Astrocyte of the cerebellum (primary cell): ENCODE results near the gene CSTPP1.

Experiments used
- DNase-seq: peaks from one replicate; pipeline ENCODE4 v3.0.0-alpha.2; 2011; ENCODE audit warnings: low read depth
- H3K4me3 ChIP-seq: 2 replicates; pipeline ENCODE4 v1.5.1; 2011; ENCODE audit warnings: mild to moderate bottlenecking, low read depth, low read length, moderate library complexity
- in situ Hi-C: cut with HindIII; loops from 2 replicates; pipeline ENCODE4 v1.10.0; 2017; ENCODE audit warnings: low sequenced_read_pairs
- TF ChIP-seq, protein P1 (sequence below): IDR thresholded peaks from 2 replicates; pipeline ENCODE4 v1.5.1; 2012; ENCODE audit warnings: low read length, low read depth, moderate library complexity, mild to moderate bottlenecking; ENCODE audit errors: missing control alignments

Gene CSTPP1

DNA sequence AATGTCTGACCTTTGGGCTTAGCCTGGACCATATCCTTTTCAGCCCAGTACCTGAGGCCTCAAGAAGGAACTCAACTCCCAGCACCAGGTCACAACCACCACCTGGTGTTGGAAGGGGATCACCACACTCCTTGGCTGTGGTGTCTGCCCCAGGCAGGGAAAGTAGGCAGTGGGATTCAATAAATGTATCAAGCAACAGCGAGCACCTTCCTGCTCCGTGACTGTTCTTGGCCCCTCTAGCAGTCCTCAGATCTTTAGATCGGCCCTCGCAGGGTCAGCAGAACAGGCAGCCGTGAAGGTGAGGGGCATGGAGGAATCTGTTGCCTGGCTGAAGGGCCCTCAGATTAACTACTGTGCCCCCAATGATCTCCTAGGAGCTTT, 224.2 kb downstream of the CSTPP1 start:
- in situ Hi-C loops: no loop called here
- DNase-seq: no peak
- TF ChIP-seq, protein P1, sequence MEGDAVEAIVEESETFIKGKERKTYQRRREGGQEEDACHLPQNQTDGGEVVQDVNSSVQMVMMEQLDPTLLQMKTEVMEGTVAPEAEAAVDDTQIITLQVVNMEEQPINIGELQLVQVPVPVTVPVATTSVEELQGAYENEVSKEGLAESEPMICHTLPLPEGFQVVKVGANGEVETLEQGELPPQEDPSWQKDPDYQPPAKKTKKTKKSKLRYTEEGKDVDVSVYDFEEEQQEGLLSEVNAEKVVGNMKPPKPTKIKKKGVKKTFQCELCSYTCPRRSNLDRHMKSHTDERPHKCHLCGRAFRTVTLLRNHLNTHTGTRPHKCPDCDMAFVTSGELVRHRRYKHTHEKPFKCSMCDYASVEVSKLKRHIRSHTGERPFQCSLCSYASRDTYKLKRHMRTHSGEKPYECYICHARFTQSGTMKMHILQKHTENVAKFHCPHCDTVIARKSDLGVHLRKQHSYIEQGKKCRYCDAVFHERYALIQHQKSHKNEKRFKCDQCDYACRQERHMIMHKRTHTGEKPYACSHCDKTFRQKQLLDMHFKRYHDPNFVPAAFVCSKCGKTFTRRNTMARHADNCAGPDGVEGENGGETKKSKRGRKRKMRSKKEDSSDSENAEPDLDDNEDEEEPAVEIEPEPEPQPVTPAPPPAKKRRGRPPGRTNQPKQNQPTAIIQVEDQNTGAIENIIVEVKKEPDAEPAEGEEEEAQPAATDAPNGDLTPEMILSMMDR: no peak
- no peak overlapping the region for H3K4me3 ChIP-seq

DNA sequence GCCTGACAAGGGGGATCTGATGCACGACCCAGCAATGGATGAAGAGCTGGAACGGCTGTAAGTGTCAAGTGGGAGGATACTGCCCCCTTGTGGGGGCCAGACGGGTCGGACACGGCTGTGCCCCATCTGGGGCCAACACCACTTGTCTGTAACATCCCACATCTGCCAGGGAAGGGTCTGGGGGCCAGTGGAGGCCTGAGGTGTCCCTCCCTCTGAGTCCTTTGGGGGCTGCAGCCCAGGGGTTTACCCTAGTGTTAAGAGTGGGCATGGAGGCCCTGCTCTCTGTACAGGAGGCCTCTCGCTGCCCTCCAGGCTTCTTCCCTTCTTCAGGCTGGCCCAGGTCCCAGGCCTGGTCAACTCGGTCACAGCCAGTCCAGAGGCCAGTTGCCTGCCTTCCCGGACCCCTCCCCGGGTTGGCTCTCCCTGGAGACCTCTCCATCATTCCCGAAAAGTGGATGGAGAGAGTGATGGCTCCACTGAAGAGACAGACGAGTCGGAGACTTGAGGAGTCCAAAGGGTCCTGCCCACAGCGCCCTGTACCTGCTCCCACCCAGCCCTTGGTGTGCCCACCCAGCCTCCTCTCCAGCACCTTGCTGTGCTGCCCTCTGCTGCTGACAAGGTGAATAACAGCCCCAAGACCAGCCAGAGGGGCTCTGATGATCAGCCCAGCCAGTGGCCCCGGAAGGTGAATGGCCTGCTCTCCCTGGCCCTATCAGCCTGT, 224.7 kb downstream of the CSTPP1 start:
- TF ChIP-seq, protein P1: peak; percentile 84
- peak; percentile 43 for DNase-seq
- H3K4me3 ChIP-seq: no peak overlapping the region
- in situ Hi-C loops: no loop called here

DNA sequence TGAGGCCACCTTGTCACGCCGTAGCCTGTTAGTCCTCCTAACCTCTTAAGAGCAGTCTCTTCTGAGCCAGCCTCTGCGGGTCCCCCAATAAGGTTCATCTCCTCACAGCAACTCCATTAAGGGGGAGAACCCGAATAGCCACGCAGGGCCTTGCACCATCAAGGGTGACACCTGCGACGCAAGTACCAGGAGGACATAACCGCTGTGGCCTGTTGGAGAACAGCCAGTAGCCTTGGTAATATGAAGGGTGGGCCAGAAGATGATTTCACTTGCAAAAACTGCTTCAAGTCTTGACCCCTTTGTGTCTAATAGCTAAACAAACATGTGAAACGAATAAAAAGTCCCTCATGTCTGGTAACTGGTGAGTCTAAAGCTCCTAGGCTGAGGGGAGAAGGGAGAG, 225.3 kb downstream of the CSTPP1 start:
- DNase-seq: no peak
- TF ChIP-seq, protein P1: no peak
- no peak overlapping the region for H3K4me3 ChIP-seq
- in situ Hi-C loops: no loop called here

DNA sequence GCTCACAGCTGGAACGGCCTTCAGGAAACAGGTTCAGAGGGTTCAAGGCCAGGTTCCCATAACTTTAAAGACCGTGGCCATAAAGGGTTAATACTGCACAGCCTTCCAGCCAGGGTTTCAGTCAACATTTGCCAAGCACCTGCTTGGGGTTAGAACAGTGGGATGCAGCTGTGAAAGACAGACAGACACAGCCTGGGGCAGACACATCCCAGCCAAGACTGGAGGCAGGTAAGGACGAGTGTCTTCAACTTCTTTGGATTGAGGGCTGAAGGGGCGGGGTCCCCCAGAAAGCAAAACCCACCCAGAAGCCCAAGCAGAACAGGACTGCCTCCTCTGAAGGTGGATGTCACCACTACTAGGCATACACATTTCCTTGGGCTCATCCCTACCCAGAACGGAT, 225.9 kb downstream of the CSTPP1 start:
- H3K4me3 ChIP-seq: no peak overlapping the region
- in situ Hi-C loops: no loop called here
- TF ChIP-seq, protein P1: no peak
- DNase-seq: no peak

DNA sequence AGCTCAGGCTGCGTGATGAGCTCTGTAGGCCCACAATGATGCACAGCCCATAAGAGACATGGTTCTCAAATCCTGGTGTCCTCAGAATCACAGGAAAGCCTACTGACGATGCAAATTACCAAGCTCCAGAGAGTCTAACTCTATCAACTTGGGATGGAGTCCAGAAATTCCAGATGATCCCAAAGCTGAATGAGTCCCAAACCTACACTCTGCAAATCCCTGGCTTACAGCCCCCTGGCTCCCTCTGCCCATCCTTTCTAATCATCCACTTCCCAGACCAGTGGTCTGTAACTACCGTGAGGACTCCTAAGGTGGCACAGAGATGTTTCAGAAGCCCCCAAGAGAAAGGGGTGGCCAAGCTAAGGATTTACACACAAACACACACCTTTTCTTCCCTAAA, 226.6 kb downstream of the CSTPP1 start:
- in situ Hi-C loops: no loop called here
- TF ChIP-seq, protein P1: no peak
- no peak for DNase-seq

DNA sequence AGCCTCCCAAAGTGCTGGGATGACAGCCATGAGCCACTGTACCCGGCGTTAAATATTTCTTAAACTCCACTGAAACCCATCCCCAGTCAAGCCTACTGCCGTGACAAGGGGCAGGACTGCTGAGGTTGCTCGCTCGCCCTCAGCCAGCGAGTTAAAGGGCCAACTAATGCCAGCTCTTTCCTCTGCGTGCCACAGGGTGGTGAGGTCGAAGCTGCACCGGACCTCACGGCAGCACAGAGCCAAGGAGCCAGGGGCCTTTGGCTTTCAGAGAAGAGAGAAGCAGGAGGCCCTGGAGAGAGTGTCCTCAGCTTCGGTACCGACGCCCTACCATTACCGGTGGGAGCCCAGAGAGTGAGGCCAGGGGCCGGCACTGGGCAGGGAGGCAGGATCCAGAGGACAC, 227.3 kb downstream of the CSTPP1 start:
- H3K4me3 ChIP-seq: no peak overlapping the region
- TF ChIP-seq, protein P1: no peak
- in situ Hi-C loops: no loop called here
- no peak for DNase-seq

More for the DNA sequence above, 226.6 kb downstream of the CSTPP1 start:
- H3K4me3 ChIP-seq: no peak overlapping the region
